ENCODE measurements around the gene PIK3R1. TPM values are rescaled to one million over a fixed set of nuclear protein-coding genes. Genes with fewer than 3 reads are reported as not detected.

The PIK3R1 gene
- total RNA-seq, result 76.2 and 89.7 TPM in 2 replicates
- long read RNA-seq, full-length matches to known transcripts, result 8 of 38 reads
- long read RNA-seq, partial matches to known transcripts, result 19 of 38 reads
- long read RNA-seq, other reads (novel, unspliced or antisense), result 11 of 38 reads

DNA sequence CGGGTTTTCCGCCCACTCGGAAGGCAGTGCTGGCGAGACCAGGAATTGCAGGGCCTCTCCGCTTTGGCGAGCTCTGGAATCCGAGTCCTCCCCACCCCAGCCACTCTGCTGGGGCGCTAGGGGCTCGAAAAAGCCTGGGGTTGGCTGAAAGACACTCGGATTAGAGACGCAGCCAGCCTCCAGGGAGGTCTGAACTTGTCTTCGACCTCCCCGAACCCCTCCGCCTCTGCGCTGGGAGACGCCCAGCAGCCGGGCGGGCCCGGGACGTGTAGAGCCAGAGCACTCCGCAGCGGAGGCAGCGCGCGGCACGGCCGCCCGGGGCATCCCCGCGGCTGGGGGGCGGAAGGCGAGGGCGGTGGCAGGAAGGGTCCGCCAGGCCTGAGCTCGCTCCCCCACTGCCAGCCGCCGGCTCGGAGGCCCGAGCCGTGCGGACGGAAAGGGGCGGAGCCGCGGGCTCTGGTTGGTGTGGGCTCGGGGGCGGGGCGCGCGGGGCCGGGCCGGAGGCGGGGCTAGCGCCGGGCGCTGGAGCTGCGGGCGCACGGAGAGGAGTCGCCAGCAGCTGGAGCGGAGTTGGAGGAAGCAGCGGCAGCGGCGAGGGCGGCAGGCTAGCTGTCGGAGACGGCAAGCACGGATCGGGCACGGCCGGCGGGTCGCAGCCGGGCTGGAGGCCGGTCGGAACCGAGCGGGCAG lies at the start of gene PIK3R1:
PIK3R1 (plus strand) TSS at position 549 of the 690 bp plus-strand sequence. CDS start 10,920 bp downstream, outside the sequence.
- peak; percentile 93 for DNase-seq (ENCODE audit: low spot score, unreplicated experiment)
- Mint-ChIP-seq H3K27me3 (no peaks in the 10 kb centered on the region), H3K4me3 (ENCODE audit: low read depth) (peak within 1 kb of the TSS; percentile 90), H3K27ac (peak within 1 kb of the TSS; percentile 96), H3K9me3 (ENCODE audit: low read depth) (peaks cover 11% of the 10 kb centered on the region), H3K36me3 (ENCODE audit: insufficient read depth) (peaks cover 7% of the 10 kb centered on the region), H3K4me1 (ENCODE audit: low read depth) (peaks cover 35% of the 10 kb centered on the region)
- TF ChIP-seq, protein P1, sequence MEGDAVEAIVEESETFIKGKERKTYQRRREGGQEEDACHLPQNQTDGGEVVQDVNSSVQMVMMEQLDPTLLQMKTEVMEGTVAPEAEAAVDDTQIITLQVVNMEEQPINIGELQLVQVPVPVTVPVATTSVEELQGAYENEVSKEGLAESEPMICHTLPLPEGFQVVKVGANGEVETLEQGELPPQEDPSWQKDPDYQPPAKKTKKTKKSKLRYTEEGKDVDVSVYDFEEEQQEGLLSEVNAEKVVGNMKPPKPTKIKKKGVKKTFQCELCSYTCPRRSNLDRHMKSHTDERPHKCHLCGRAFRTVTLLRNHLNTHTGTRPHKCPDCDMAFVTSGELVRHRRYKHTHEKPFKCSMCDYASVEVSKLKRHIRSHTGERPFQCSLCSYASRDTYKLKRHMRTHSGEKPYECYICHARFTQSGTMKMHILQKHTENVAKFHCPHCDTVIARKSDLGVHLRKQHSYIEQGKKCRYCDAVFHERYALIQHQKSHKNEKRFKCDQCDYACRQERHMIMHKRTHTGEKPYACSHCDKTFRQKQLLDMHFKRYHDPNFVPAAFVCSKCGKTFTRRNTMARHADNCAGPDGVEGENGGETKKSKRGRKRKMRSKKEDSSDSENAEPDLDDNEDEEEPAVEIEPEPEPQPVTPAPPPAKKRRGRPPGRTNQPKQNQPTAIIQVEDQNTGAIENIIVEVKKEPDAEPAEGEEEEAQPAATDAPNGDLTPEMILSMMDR (IDR thresholded peaks at IDR 0.05; ENCODE audit: unreplicated experiment), result peak; percentile 51

GRCh38 chr5:68167195-68167651 lies 48.3 kb upstream of the PIK3R1 start:
- no peak for DNase-seq (ENCODE audit: low spot score, unreplicated experiment)
- H3K36me3 Mint-ChIP-seq (ENCODE audit: insufficient read depth), result no peaks in the 10 kb centered on the region
- no peaks in the 10 kb centered on the region for H3K9me3 Mint-ChIP-seq (ENCODE audit: low read depth)
- TF ChIP-seq, protein P1 (IDR thresholded peaks at IDR 0.05; ENCODE audit: unreplicated experiment), result no peak
- no peak overlapping the region for H3K27ac Mint-ChIP-seq
- H3K27me3 Mint-ChIP-seq, result no peaks in the 10 kb centered on the region
- peaks cover 21% of the 10 kb centered on the region for H3K4me1 Mint-ChIP-seq (ENCODE audit: low read depth)
- H3K4me3 Mint-ChIP-seq (ENCODE audit: low read depth), result no peak overlapping the region

DNA sequence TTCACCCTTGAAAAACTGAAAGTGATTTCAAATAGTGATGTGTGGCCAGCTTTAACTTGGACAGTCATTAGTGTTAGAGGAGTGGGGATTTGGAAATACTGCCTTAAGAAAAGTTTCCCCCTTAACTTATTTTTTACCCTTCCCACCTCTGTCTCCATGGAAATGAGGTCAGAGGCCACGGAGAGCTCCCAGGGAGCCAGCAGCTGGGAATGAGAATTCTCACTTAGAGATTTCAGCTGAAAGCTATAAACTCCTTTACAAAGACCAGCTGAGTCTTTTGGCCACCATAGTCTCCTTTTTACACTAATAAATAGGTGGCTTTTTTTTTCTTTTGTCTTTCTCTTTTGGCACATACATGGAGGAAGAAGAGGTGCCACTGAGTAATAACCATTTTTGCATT lies 45.7 kb upstream of the PIK3R1 start:
- TF ChIP-seq, protein P1 (IDR thresholded peaks at IDR 0.05; ENCODE audit: unreplicated experiment), result no peak
- Mint-ChIP-seq H3K27ac (peak overlapping the region; percentile 26), H3K4me1 (ENCODE audit: low read depth) (peaks cover 21% of the 10 kb centered on the region), H3K9me3 (ENCODE audit: low read depth) (no peaks in the 10 kb centered on the region), H3K36me3 (ENCODE audit: insufficient read depth) (no peaks in the 10 kb centered on the region), H3K4me3 (ENCODE audit: low read depth) (no peak overlapping the region), H3K27me3 (no peaks in the 10 kb centered on the region)
- DNase-seq (ENCODE audit: low spot score, unreplicated experiment), result no peak

DNA sequence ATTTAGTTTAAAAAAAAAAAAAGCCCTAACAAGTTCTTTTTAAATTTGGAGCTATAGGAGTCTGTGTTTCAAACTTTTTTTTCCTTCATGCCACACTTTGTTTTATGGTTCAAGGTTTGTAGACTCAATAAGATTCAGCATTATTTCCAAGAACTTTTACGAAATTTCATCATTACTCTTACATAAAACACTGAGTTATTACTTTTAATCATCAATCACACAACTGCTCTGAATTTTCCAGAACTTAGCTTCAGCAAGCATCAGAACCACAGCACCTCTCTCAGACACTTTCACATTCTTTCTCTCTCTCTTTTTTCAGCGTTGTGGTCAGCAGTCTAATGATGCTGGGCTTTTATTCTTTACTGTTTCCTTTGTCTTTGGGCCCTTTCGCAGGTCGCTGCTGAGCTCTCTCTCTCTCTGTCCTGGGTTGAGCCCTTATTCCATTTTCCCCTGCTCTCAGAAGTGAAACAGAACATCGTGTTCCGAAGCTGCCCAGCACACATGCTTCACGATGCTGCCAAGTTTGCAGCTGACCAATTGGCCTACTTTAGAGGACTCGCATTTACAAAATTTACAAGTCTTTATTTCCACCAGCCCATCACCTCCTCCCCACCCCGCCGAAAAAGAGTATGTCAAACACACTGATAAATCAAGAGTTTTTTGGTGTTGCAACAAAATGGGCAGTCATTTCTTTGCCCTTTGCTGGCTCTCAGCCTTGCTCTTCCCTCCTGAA lies 44.6 kb upstream of the PIK3R1 start:
- Mint-ChIP-seq H3K4me3 (ENCODE audit: low read depth) (no peak overlapping the region), H3K27me3 (no peaks in the 10 kb centered on the region), H3K27ac (no peak overlapping the region), H3K9me3 (ENCODE audit: low read depth) (no peaks in the 10 kb centered on the region), H3K36me3 (ENCODE audit: insufficient read depth) (no peaks in the 10 kb centered on the region), H3K4me1 (ENCODE audit: low read depth) (peaks cover 21% of the 10 kb centered on the region)
- DNase-seq (ENCODE audit: low spot score, unreplicated experiment), result no peak
- TF ChIP-seq, protein P1 (IDR thresholded peaks at IDR 0.05; ENCODE audit: unreplicated experiment), result no peak

- Mint-ChIP-seq H3K27ac (no peak overlapping the region), H3K27me3 (no peaks in the 10 kb centered on the region), H3K36me3 (ENCODE audit: insufficient read depth) (no peaks in the 10 kb centered on the region), H3K4me3 (ENCODE audit: low read depth) (no peak overlapping the region), H3K9me3 (ENCODE audit: low read depth) (no peaks in the 10 kb centered on the region), H3K4me1 (ENCODE audit: low read depth) (peaks cover 18% of the 10 kb centered on the region)
- TF ChIP-seq, protein P1 (IDR thresholded peaks at IDR 0.05; ENCODE audit: unreplicated experiment), result no peak
- DNase-seq (ENCODE audit: low spot score, unreplicated experiment), result no peak
Observed at GRCh38 chr5:68172314-68172713, 43.2 kb upstream of the PIK3R1 start.
